HEK293 (cell line): ENCODE data around the gene ECI1.

Experiments used
- CTCF ChIA-PET: fragments of 350-600 bp; formaldehyde crosslinking; extraction: SDS; loops from one replicate; lab custom pipeline; 2021; ENCODE audit warnings: antibody characterized with exemption; lab: Yijun Ruan, JAX
- POLR2A ChIA-PET: fragments of 300-600 bp; formaldehyde crosslinking; extraction: SDS; loops from one replicate; lab custom pipeline; 2020; ENCODE audit warnings: antibody characterized with exemption, inconsistent platforms; lab: Yijun Ruan, JAX
- H3K27ac ChIP-seq: fragments of 200-500 bp; sonication (Bioruptor generic); 2 replicates; pipeline ENCODE4 v1.5.1; 2014; ENCODE audit warnings: low read depth, low read length, control low read depth, inconsistent platforms; ENCODE audit errors: extremely low read depth
- H3K36me3 ChIP-seq, 2 experiments: fragments of 200-500 bp in 1 of 2; sonication (Bioruptor generic) in 1 of 2; 1 replicate in 1 of 2; 2 replicates in 1 of 2; pipeline ENCODE4 v1.5.1; 2014 to 2017; ENCODE audit warnings: inconsistent platforms in 2 of 2, low read length in 2 of 2; ENCODE audit not compliant: control insufficient read depth in 2 of 2, insufficient read depth in 1 of 2
- H3K4me1 ChIP-seq: fragments of 200-500 bp; sonication (Bioruptor generic); 2 replicates; pipeline ENCODE4 v1.5.1; 2014; ENCODE audit warnings: mild to moderate bottlenecking, low read length, inconsistent platforms; ENCODE audit not compliant: control insufficient read depth, insufficient read depth
- H3K4me3 ChIP-seq: 2 replicates; pipeline ENCODE4 v1.5.1; 2011; ENCODE audit warnings: low read depth, mild to moderate bottlenecking, control low read depth, low read length, moderate library complexity
- H3K9me3 ChIP-seq: fragments of 200-500 bp; sonication (Bioruptor generic); 2 replicates; pipeline ENCODE4 v1.5.1; 2014; ENCODE audit warnings: low read depth, low read length, inconsistent platforms; ENCODE audit not compliant: control insufficient read depth, insufficient read depth
- OVOL3 ChIP-seq: fragments of 450-650 bp; formaldehyde crosslinking; IDR thresholded peaks from 2 replicates; pipeline ENCODE4 v1.5.1; 2016; ENCODE audit warnings: missing biosample characterization, missing genetic modification characterization
- ZFP3 ChIP-seq: fragments of 450-650 bp; formaldehyde crosslinking; IDR thresholded peaks from 2 replicates; pipeline ENCODE4 v1.5.1; 2016; ENCODE audit warnings: low read depth, missing biosample characterization, missing genetic modification characterization
- ZNF155 ChIP-seq: fragments of 450-650 bp; formaldehyde crosslinking; IDR thresholded peaks from 2 replicates; pipeline ENCODE4 v1.5.1; 2016; ENCODE audit warnings: missing biosample characterization, missing genetic modification characterization
- ZNF157 ChIP-seq: fragments of 450-650 bp; formaldehyde crosslinking; IDR thresholded peaks from 2 replicates; pipeline ENCODE4 v1.5.1; 2016; ENCODE audit warnings: missing biosample characterization, missing genetic modification characterization
- ZNF341 ChIP-seq: fragments of 450-650 bp; formaldehyde crosslinking; IDR thresholded peaks from 2 replicates; pipeline ENCODE4; 2016; ENCODE audit warnings: low read depth, missing biosample characterization, missing genetic modification characterization
- ZNF350 ChIP-seq: fragments of 450-650 bp; formaldehyde crosslinking; IDR thresholded peaks from 2 replicates; pipeline ENCODE4 v1.5.0; 2017; ENCODE audit warnings: missing biosample characterization, mild to moderate bottlenecking, missing genetic modification characterization
- ZNF585B ChIP-seq: fragments of 450-650 bp; formaldehyde crosslinking; IDR thresholded peaks from 2 replicates; pipeline ENCODE4 v1.5.1; 2016; ENCODE audit warnings: missing biosample characterization, missing genetic modification characterization
- ZNF621 ChIP-seq: fragments of 450-650 bp; formaldehyde crosslinking; IDR thresholded peaks from 2 replicates; pipeline ENCODE4 v1.5.1; 2017; ENCODE audit warnings: missing biosample characterization, missing genetic modification characterization
- ZNF777 ChIP-seq: fragments of 450-650 bp; formaldehyde crosslinking; IDR thresholded peaks from 2 replicates; pipeline ENCODE4 v1.5.1; 2017; ENCODE audit warnings: missing biosample characterization, missing genetic modification characterization, borderline replicate concordance
- TF ChIP-seq, protein P1 (sequence below): fragments of 450-650 bp; formaldehyde crosslinking; IDR thresholded peaks from 2 replicates; pipeline ENCODE4 v1.5.1; 2017; ENCODE audit warnings: missing biosample characterization, mild to moderate bottlenecking, missing genetic modification characterization, moderate library complexity
- TF ChIP-seq, protein P2 (sequence below): fragments of 450-650 bp; formaldehyde crosslinking; IDR thresholded peaks from 2 replicates; pipeline ENCODE4 v1.5.0; 2017; ENCODE audit warnings: missing biosample characterization, missing genetic modification characterization, borderline replicate concordance
- TF ChIP-seq, protein P3 (sequence below): fragments of 450-650 bp; formaldehyde crosslinking; IDR thresholded peaks from 2 replicates; pipeline ENCODE4 v1.5.1; 2016; ENCODE audit warnings: missing biosample characterization, missing genetic modification characterization, low read depth
- TF ChIP-seq, protein P4 (sequence below): fragments of 450-650 bp; formaldehyde crosslinking; IDR thresholded peaks from 2 replicates; pipeline ENCODE4 v1.5.1; 2017; ENCODE audit warnings: missing biosample characterization, missing genetic modification characterization
- TF ChIP-seq, protein P5 (sequence below): fragments of 450-650 bp; formaldehyde crosslinking; IDR thresholded peaks from 2 replicates; pipeline ENCODE4 v1.5.1; 2016; ENCODE audit warnings: missing biosample characterization, missing genetic modification characterization
- TF ChIP-seq, protein P6 (sequence below): fragments of 450-650 bp; IDR thresholded peaks from 2 replicates; pipeline ENCODE4 v1.5.1; 2018; ENCODE audit warnings: missing biosample characterization, mild to moderate bottlenecking, missing genetic modification characterization
- TF ChIP-seq, protein P7 (sequence below): fragments of 450-650 bp; formaldehyde crosslinking; IDR thresholded peaks from 2 replicates; pipeline ENCODE4 v1.5.1; 2016; ENCODE audit warnings: missing biosample characterization, missing genetic modification characterization

Gene ECI1

DNA sequence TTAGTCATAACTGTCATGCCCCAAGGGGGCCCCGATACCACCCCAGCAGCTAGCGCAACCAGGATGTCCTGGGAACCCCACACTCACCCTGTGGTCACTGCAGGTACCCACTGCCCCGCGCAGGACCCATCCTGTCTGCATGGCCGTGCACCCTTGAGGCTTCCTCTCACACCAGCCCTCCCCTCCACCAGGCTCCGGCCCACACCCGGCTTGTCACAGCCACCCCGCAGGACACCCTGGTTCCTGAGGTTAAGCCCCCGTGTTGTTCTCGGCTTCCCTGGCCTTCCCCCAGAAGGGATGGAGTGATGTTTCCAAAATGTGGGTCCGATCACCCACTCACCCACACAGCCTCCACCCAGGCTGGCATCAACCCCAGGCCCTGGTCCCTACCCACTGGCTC is 7.6 kb downstream of the ECI1 start:
- POLR2A ChIA-PET, result interaction anchor here (1.1 kb wide), 1 partner anchor 18 kb away, joined by 3 read pairs; no protein-coding TSS in a partner anchor
- CTCF ChIA-PET, result interaction anchor here (0.7 kb wide), 1 partner anchor 914 kb away, joined by 5 read pairs; no protein-coding TSS in a partner anchor
- no peaks in the 10 kb centered on the region for H3K4me1 ChIP-seq
- H3K36me3 ChIP-seq, result peaks cover 16 to 63% of the 10 kb centered on the region in 2 experiments; a peak in 2 of 3 replicates
- no peak overlapping the region for H3K4me3 ChIP-seq
- no peaks in the 10 kb centered on the region for H3K9me3 ChIP-seq
- TF ChIP-seq OVOL3 (tag by site-specific recombination) (no peak), ZNF157 (tag by site-specific recombination) (no peak), ZNF350 (tag by site-specific recombination) (no peak)
- TF ChIP-seq, protein P1, sequence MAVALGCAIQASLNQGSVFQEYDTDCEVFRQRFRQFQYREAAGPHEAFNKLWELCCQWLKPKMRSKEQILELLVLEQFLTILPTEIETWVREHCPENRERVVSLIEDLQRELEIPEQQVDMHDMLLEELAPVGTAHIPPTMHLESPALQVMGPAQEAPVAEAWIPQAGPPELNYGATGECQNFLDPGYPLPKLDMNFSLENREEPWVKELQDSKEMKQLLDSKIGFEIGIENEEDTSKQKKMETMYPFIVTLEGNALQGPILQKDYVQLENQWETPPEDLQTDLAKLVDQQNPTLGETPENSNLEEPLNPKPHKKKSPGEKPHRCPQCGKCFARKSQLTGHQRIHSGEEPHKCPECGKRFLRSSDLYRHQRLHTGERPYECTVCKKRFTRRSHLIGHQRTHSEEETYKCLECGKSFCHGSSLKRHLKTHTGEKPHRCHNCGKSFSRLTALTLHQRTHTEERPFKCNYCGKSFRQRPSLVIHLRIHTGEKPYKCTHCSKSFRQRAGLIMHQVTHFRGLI (tag by site-specific recombination), result no peak
- TF ChIP-seq, protein P2, sequence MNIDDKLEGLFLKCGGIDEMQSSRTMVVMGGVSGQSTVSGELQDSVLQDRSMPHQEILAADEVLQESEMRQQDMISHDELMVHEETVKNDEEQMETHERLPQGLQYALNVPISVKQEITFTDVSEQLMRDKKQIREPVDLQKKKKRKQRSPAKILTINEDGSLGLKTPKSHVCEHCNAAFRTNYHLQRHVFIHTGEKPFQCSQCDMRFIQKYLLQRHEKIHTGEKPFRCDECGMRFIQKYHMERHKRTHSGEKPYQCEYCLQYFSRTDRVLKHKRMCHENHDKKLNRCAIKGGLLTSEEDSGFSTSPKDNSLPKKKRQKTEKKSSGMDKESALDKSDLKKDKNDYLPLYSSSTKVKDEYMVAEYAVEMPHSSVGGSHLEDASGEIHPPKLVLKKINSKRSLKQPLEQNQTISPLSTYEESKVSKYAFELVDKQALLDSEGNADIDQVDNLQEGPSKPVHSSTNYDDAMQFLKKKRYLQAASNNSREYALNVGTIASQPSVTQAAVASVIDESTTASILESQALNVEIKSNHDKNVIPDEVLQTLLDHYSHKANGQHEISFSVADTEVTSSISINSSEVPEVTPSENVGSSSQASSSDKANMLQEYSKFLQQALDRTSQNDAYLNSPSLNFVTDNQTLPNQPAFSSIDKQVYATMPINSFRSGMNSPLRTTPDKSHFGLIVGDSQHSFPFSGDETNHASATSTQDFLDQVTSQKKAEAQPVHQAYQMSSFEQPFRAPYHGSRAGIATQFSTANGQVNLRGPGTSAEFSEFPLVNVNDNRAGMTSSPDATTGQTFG (tag by site-specific recombination), result no peak
- H3K27ac ChIP-seq, result no peak overlapping the region

DNA sequence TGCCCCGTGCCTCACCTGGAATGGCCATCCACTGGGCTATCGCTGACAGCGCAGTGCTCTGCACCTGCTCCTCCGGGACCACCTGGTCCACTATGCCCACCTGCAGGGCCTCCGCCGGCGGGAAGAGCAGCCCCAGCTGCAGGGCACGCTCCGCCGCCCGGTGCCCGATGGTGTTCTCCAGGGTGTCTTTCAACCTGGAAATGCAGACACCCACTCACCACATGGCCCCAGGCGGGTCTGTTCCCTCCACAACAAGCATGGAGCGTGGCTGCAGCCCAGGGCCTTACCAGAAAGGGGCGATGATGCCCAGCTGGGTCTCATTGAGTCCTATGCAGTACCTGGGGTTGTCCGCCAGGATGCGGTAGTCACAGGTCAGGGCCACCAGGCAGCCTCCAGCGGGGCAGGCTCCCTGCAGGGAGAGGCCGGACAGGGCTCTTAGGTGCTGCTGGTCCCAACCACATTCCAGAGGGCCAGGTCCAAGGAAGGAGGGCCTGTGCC is 8.3 kb downstream of the ECI1 start:
- no peak overlapping the region for H3K27ac ChIP-seq
- no peaks in the 10 kb centered on the region for H3K4me1 ChIP-seq
- TF ChIP-seq ZNF585B (no peak), ZNF621 (no peak), ZNF777 (no peak), ZNF341 (tag by site-specific recombination) (no peak), ZNF155 (no peak), ZFP3 (no peak)
- TF ChIP-seq, protein P3, sequence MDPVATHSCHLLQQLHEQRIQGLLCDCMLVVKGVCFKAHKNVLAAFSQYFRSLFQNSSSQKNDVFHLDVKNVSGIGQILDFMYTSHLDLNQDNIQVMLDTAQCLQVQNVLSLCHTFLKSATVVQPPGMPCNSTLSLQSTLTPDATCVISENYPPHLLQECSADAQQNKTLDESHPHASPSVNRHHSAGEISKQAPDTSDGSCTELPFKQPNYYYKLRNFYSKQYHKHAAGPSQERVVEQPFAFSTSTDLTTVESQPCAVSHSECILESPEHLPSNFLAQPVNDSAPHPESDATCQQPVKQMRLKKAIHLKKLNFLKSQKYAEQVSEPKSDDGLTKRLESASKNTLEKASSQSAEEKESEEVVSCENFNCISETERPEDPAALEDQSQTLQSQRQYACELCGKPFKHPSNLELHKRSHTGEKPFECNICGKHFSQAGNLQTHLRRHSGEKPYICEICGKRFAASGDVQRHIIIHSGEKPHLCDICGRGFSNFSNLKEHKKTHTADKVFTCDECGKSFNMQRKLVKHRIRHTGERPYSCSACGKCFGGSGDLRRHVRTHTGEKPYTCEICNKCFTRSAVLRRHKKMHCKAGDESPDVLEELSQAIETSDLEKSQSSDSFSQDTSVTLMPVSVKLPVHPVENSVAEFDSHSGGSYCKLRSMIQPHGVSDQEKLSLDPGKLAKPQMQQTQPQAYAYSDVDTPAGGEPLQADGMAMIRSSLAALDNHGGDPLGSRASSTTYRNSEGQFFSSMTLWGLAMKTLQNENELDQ (tag by site-specific recombination), result no peak
- TF ChIP-seq, protein P4, sequence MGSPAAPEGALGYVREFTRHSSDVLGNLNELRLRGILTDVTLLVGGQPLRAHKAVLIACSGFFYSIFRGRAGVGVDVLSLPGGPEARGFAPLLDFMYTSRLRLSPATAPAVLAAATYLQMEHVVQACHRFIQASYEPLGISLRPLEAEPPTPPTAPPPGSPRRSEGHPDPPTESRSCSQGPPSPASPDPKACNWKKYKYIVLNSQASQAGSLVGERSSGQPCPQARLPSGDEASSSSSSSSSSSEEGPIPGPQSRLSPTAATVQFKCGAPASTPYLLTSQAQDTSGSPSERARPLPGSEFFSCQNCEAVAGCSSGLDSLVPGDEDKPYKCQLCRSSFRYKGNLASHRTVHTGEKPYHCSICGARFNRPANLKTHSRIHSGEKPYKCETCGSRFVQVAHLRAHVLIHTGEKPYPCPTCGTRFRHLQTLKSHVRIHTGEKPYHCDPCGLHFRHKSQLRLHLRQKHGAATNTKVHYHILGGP (tag by site-specific recombination), result no peak
- TF ChIP-seq, protein P5, sequence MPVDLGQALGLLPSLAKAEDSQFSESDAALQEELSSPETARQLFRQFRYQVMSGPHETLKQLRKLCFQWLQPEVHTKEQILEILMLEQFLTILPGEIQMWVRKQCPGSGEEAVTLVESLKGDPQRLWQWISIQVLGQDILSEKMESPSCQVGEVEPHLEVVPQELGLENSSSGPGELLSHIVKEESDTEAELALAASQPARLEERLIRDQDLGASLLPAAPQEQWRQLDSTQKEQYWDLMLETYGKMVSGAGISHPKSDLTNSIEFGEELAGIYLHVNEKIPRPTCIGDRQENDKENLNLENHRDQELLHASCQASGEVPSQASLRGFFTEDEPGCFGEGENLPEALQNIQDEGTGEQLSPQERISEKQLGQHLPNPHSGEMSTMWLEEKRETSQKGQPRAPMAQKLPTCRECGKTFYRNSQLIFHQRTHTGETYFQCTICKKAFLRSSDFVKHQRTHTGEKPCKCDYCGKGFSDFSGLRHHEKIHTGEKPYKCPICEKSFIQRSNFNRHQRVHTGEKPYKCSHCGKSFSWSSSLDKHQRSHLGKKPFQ (tag by site-specific recombination), result no peak
- TF ChIP-seq, protein P6, sequence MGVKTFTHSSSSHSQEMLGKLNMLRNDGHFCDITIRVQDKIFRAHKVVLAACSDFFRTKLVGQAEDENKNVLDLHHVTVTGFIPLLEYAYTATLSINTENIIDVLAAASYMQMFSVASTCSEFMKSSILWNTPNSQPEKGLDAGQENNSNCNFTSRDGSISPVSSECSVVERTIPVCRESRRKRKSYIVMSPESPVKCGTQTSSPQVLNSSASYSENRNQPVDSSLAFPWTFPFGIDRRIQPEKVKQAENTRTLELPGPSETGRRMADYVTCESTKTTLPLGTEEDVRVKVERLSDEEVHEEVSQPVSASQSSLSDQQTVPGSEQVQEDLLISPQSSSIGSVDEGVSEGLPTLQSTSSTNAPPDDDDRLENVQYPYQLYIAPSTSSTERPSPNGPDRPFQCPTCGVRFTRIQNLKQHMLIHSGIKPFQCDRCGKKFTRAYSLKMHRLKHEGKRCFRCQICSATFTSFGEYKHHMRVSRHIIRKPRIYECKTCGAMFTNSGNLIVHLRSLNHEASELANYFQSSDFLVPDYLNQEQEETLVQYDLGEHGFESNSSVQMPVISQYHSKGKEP (tag by site-specific recombination), result no peak
- TF ChIP-seq, protein P7, sequence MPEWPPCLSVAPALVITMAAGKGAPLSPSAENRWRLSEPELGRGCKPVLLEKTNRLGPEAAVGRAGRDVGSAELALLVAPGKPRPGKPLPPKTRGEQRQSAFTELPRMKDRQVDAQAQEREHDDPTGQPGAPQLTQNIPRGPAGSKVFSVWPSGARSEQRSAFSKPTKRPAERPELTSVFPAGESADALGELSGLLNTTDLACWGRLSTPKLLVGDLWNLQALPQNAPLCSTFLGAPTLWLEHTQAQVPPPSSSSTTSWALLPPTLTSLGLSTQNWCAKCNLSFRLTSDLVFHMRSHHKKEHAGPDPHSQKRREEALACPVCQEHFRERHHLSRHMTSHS (tag by site-specific recombination), result no peak
- POLR2A ChIA-PET, result no interaction called here
- no peak overlapping the region for H3K4me3 ChIP-seq
- CTCF ChIA-PET, result no interaction called here
- H3K36me3 ChIP-seq, result peaks cover 11 to 62% of the 10 kb centered on the region in 2 experiments; a peak in 2 of 3 replicates
- H3K9me3 ChIP-seq, result no peaks in the 10 kb centered on the region
